Measurements from ENCODE around the gene STAB2. TPM values are rescaled to one million over a fixed set of nuclear protein-coding genes. Genes with fewer than 3 reads are reported as not detected.
"Not testable (repeated sequence)": the region's sequence is repeated elsewhere in the genome, so short reads cannot be mapped to it uniquely, and the experiment has no call there.

The STAB2 gene
- total RNA-seq, 2 experiments from 2014 or later, result not detected

DNA sequence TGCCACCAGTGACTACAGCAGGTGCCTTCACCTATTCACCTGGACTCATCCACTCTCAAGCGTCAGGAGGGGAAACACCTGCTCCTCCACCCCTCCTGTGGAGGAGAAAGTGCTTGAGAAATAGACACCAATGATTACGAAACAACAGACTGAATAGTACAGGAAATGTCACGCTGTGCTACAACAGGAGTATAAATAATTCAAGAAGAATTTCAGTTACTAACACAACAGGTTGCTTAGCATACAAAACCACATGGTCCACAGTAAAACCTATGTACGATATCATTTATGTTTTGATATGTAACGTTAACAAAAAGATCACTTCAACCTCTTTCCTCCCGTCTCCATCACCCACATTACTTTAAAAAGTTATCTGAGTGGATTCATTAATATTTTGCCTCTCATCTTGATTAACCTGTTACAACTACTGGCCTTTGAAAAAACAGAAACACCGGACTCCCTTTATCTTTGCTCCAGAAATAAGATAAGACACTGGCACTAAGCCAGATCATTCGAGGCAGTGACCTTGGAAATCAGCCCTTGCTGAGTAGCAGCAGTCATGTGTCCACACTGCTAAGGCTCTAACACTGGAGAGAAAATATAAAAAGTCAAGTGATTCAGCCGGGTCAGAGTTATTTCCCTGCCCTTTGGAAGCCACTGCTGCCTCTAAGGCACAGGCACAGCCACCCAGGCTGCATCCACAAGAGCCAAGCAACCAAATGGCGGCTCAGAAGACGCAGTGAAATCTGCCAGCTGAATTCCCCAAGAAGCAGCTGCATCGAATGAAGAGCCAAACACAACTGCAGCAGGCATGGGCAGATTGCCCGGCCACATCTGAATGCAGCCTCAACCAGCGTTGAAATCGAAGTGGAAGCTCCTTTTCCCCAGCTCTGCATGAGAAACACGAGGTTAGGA is 213.0 kb downstream of the STAB2 start:
- H3K4me1 Mint-ChIP-seq, result peaks cover 7% of the 10 kb centered on the region
- POLR2A ChIA-PET, result no interaction called here
- DNase-seq (no peak), ATAC-seq (ENCODE audit: low read depth) (no peak)
- H3K36me3 Mint-ChIP-seq, result peaks cover 16% of the 10 kb centered on the region
- H3K9me3 Mint-ChIP-seq, result peaks cover 2% of the 10 kb centered on the region
- no peak overlapping the region for H3K27ac Mint-ChIP-seq
- no peaks in the 10 kb centered on the region for H3K27me3 Mint-ChIP-seq
- no peak overlapping the region for H3K4me3 Mint-ChIP-seq

DNA sequence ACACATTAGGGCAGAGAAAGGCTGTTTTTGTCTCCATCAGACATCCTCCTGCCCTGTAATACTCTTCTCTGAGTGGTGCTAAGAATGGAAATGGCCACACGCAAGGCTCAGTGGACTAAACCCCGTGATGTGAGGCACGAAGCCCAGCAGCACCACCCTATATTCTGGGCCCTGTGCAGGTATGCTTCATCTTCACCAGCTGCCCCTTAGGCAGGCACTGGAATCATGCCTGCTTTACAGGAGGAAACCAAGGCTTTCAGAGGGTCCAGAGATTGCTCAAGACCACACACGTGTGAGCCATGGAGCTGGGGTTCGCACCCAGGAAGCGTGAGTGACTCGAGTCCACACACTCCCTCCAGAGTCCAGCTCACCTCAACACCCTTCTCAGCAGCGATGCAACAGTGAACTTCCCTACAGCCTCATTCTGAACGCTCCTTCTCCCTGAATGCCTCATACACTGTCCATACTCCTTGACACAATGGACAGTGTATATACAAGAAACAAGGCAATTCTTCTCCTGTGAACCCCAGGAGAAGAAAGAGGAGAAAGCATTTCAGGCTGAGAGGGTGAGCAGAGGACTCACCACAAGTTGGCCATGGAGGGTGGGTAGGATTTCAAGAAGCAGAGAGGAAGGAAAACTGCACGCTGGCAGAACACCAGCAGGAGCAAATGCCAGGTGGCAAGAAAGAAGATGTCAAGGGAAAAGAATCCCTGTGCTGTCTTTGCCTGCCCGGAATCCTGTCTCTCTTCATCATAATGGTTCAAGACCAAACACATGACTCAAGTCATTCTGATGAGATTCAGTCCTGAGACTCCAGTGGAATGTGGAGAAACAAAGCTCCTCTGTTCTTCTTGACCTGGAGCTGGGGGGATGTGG is 214.9 kb downstream of the STAB2 start:
- POLR2A ChIA-PET, result no interaction called here
- no peak overlapping the region for H3K27ac Mint-ChIP-seq
- peaks cover 15% of the 10 kb centered on the region for H3K36me3 Mint-ChIP-seq
- ATAC-seq (ENCODE audit: low read depth) (no peak), DNase-seq (no peak)
- no peak overlapping the region for H3K4me3 Mint-ChIP-seq
- peaks cover 2% of the 10 kb centered on the region for H3K9me3 Mint-ChIP-seq
- H3K4me1 Mint-ChIP-seq, result peaks cover 7% of the 10 kb centered on the region
- no peaks in the 10 kb centered on the region for H3K27me3 Mint-ChIP-seq

DNA sequence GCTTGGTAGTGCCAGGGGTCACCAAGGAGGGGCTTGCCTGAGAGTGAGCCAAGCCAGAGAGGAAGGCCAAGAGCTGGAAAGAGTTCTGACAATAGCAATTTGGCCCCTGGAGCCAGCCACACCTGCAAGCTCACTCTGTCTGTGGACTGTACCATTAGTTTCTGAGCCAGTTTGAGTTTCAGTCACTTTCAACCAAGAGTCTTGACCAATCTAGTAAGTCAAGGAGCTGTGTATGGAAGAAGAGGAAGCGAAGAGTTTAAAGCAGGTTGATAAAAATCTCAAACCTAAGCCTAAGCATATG is 215.5 kb downstream of the STAB2 start:
- POLR2A ChIA-PET, result no interaction called here
- no peak for ATAC-seq (ENCODE audit: low read depth)
- H3K27me3 Mint-ChIP-seq, result no peaks in the 10 kb centered on the region
- H3K4me1 Mint-ChIP-seq, result peaks cover 7% of the 10 kb centered on the region
- H3K27ac Mint-ChIP-seq, result no peak overlapping the region
- no peak overlapping the region for H3K4me3 Mint-ChIP-seq
- no peak for DNase-seq
- H3K36me3 Mint-ChIP-seq, result peaks cover 12% of the 10 kb centered on the region
- peaks cover 2% of the 10 kb centered on the region for H3K9me3 Mint-ChIP-seq

DNA sequence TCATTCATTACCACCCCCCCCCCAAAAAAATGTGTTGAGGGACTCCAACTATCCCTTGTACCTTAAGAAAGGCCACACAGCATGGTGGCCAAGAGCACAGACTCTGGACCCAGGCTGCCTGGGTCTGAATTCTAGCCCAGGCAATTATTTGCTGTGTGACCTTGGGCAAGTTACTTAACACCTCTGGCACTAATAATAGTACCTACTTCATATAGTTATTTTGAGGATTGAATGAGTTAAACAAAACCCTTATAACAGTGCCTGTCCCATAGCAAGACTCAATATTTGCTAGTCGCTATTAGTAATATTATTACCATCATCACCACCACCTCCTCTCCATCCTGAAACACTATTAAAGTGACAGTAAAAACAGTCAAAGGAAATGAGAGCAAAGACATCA is 216.8 kb downstream of the STAB2 start:
- Mint-ChIP-seq H3K4me1 (peaks cover 7% of the 10 kb centered on the region), H3K9me3 (peaks cover 2% of the 10 kb centered on the region), H3K4me3 (no peak overlapping the region), H3K27me3 (no peaks in the 10 kb centered on the region), H3K36me3 (peaks cover 12% of the 10 kb centered on the region), H3K27ac (no peak overlapping the region)
- no peak for ATAC-seq (ENCODE audit: low read depth)
- POLR2A ChIA-PET, result no interaction called here
- no peak for DNase-seq

DNA sequence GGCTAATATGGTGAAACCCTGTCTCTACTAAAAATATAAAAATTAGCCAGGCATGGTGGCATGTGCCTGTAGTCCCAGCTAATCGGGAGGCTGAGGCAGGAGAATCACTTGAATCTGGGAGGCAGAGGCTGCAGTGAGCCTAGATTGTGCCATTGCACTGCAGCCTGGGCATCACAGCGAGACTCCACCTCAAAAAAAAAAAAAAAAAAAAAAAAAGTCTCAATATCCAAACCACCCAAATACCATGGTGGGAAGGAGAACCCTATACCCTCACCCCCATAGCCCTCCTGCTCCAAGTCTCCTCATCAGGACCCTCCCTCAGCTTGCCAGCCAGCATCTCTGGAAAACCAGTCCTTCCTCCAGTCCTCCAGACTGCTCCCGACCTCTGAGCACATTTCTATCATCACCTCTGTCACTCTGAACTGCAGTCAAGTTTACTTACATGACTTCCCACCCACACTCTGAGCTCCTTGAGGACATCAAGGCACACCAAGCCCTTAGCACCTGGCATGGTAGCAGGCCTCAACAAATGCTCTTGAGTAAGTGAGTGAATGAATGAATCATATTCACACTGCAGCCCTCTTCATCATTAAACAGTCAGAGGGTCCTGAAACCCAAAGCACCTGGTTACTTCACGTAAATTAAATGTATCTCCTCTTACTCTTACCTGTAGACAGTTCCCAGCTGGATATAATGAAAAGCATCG is 218.7 kb downstream of the STAB2 start:
- H3K4me3 Mint-ChIP-seq, result no peak overlapping the region
- POLR2A ChIA-PET, result interaction anchor here (1.0 kb wide), 1 partner anchor 12 kb away, joined by 3 read pairs; no protein-coding TSS in a partner anchor
- H3K4me1 Mint-ChIP-seq, result no peaks in the 10 kb centered on the region
- H3K27ac Mint-ChIP-seq, result no peak overlapping the region
- DNase-seq, result no peak
- H3K27me3 Mint-ChIP-seq, result no peaks in the 10 kb centered on the region
- no peaks in the 10 kb centered on the region for H3K9me3 Mint-ChIP-seq
- ATAC-seq (ENCODE audit: low read depth), result no peak
- peaks cover 12% of the 10 kb centered on the region for H3K36me3 Mint-ChIP-seq

DNA sequence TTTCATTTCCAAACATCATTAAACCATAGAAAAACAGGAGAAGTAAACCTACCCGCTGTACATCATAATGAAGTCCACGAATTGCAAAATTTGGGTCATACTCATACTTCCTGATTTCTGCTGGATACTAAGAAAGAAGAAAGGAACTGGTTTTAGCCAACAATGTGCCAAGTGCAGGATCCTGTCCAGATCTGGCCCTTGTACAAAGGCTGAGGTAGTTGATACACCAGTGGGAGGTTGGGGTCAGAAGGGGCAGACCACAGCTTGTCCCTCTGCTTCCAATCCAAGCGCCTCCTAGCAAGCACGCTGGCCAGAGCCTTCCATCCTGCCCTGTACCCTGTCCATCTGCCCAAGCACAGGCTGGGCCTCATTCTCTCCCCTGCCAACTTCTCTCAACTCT is 219.7 kb downstream of the STAB2 start:
- H3K27me3 Mint-ChIP-seq, result no peaks in the 10 kb centered on the region
- no peaks in the 10 kb centered on the region for H3K4me1 Mint-ChIP-seq
- no peaks in the 10 kb centered on the region for H3K9me3 Mint-ChIP-seq
- DNase-seq (no peak), ATAC-seq (ENCODE audit: low read depth) (no peak)
- POLR2A ChIA-PET, result interaction anchor here (1.0 kb wide), 1 partner anchor 11 kb away, joined by 3 read pairs; no protein-coding TSS in a partner anchor
- peaks cover 12% of the 10 kb centered on the region for H3K36me3 Mint-ChIP-seq
- H3K4me3 Mint-ChIP-seq, result no peak overlapping the region
- no peak overlapping the region for H3K27ac Mint-ChIP-seq

DNA sequence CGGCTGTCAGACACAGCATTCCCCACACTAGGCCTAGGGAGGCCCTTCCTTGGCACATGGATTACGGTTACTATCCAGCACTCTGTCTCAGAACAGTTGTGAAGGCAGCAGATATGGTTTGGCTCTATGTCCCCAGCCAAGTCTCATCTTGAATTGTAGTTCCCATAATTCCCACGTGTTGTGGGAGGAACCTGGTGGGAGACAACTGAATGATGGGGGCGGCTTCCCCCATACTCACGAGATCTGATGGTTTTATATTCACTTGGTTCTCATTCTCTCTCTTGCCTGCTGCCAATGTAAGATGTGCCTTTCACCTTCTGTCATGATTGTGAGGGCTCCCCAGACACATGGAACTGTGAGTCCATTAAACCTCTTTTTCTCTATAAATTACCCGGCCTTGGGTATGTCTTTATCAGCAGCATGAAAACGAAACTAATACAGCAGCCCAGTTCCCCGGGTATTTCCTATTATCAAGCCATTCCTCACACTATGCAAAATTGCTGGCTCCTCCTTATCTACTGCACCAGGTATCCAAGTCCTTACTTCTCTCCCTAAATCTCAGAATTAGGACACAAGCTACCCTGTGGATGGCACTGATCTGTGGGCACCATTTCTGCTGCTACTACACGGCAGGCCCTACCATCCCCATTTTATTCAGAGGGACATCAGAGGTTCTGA is 220.6 kb downstream of the STAB2 start:
- Mint-ChIP-seq H3K9me3 (no peaks in the 10 kb centered on the region), H3K27ac (no peak overlapping the region), H3K4me1 (no peaks in the 10 kb centered on the region), H3K27me3 (no peaks in the 10 kb centered on the region), H3K36me3 (peaks cover 12% of the 10 kb centered on the region), H3K4me3 (no peak overlapping the region)
- ATAC-seq (ENCODE audit: low read depth), result no peak
- no peak for DNase-seq
- POLR2A ChIA-PET, result no interaction called here

DNA sequence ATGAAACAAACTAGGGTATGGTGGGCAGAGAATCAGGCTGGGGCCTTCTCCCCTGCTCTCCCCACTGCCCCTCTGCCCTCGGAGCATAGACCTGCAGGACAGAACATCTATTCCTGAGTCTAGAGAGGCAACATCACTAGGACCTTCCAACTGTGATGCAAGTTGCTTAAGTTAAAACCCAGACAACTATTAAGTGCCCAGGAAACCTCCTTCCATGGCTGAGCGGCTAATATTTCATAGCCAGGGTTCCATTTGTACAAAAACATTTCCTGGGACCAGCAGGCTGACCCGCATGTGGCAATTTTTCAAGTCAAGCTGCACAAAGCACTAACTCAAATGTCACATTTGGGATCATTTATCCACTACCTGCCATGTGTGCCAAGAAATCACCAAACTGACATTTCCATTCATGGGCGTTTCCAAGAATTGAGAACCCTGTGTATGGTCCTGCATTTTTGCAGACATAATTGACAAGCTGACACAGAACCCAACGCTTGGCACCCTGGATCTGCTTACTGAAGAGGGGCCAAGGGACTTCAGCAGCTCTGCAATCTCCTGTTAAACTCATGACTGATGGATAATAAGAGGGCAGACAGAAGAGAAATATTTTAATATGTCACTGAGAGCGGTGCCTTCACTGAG is 221.3 kb downstream of the STAB2 start:
- Mint-ChIP-seq H3K27me3 (no peaks in the 10 kb centered on the region), H3K27ac (no peak overlapping the region), H3K9me3 (no peaks in the 10 kb centered on the region), H3K4me3 (no peak overlapping the region), H3K4me1 (no peaks in the 10 kb centered on the region), H3K36me3 (peaks cover 12% of the 10 kb centered on the region)
- DNase-seq, result no peak
- POLR2A ChIA-PET, result no interaction called here
- ATAC-seq (ENCODE audit: low read depth), result no peak

DNA sequence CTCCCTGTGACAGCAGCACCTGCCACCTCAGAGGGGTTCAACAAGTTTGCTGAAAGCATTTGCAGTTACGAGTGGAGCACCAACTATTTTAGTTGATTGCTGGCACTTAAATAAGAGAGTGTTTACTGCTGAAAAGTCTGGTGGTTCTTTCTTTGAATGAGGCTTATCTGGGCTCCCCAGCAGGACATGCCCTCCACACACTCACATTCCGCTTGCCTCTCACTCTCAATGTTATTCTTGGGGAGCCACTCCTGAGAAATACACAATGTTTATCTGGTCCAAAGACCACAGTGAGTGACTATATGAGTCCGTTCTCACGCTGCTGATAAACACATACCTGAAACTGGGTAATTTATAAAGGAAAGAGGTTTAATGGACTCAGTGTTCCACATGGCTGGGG is 222.1 kb downstream of the STAB2 start:
- Mint-ChIP-seq H3K36me3 (peaks cover 10% of the 10 kb centered on the region), H3K9me3 (no peaks in the 10 kb centered on the region), H3K27me3 (no peaks in the 10 kb centered on the region), H3K27ac (no peak overlapping the region), H3K4me3 (no peak overlapping the region), H3K4me1 (no peaks in the 10 kb centered on the region)
- POLR2A ChIA-PET, result no interaction called here
- DNase-seq, result no peak
- no peak for ATAC-seq (ENCODE audit: low read depth)

DNA sequence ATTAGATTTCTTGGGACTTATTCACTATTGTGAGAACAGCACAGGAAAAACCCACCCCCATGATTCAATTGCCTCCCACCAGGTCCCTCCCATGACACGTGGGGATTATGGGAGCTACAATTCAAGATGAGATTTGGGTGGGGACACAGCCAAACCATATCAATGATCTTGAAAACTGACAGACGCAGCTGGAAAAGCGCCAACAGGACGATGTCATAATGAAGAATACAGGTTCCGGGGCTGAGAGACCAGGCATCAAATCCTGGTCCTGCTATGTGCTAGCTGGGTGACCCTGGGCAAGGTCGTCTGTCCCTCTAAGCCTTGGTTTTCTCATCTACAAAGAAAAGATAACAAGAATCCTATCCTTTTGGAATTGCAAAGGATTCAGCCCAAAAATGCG is 222.6 kb downstream of the STAB2 start:
- POLR2A ChIA-PET; H3K9me3 Mint-ChIP-seq; H3K27me3 Mint-ChIP-seq; DNase-seq; H3K36me3 Mint-ChIP-seq; H3K4me3 Mint-ChIP-seq; ATAC-seq (ENCODE audit: low read depth); H3K27ac Mint-ChIP-seq; H3K4me1 Mint-ChIP-seq: not testable (repeated sequence)

DNA sequence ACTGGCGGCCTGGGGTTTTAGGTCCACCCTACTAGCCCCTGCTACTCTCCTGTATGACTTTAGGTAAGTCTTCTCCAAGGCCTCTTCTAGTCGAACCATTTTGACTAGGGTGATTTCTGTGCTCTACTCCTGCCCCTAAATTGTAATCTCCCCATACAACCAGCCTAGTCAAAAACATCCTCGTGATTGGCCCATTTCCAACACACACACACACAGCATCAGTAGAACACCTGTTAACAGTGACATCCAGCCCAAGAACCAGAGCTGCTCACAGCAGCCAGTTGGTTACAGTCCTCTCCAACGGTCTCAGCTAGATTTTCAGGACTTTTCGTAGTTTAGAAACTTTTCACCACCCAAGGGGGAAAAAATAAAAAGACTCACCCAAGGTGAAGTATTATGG is 223.0 kb downstream of the STAB2 start:
- no peaks in the 10 kb centered on the region for H3K4me1 Mint-ChIP-seq
- POLR2A ChIA-PET, result no interaction called here
- H3K9me3 Mint-ChIP-seq, result no peaks in the 10 kb centered on the region
- H3K27ac Mint-ChIP-seq, result no peak overlapping the region
- peaks cover 7% of the 10 kb centered on the region for H3K36me3 Mint-ChIP-seq
- H3K27me3 Mint-ChIP-seq, result no peaks in the 10 kb centered on the region
- H3K4me3 Mint-ChIP-seq, result no peak overlapping the region
- ATAC-seq (ENCODE audit: low read depth) (no peak), DNase-seq (no peak)

DNA sequence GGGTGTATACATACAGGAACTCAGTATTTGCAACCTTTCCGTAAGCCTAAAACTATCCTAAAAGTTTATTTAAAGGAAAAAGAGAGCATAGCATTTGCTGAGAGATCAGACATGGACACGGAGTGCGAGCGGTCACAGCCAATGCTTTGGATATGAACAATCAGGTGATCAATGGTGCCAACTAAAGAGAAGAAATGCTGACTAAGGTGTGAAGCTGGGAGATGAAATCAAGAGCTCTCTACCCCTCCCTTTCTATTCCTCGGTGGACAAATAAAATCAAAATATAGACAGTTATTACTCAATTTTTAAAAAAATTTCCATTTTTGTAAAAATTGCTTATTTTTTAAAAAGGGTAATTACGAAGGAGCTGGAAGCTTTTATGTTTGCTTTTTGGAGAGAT is 224.7 kb downstream of the STAB2 start:
- Mint-ChIP-seq H3K4me1 (no peaks in the 10 kb centered on the region), H3K27me3 (no peaks in the 10 kb centered on the region), H3K27ac (no peak overlapping the region), H3K36me3 (peaks cover 5% of the 10 kb centered on the region), H3K4me3 (no peak overlapping the region), H3K9me3 (no peaks in the 10 kb centered on the region)
- no peak for ATAC-seq (ENCODE audit: low read depth)
- POLR2A ChIA-PET, result no interaction called here
- no peak for DNase-seq

DNA sequence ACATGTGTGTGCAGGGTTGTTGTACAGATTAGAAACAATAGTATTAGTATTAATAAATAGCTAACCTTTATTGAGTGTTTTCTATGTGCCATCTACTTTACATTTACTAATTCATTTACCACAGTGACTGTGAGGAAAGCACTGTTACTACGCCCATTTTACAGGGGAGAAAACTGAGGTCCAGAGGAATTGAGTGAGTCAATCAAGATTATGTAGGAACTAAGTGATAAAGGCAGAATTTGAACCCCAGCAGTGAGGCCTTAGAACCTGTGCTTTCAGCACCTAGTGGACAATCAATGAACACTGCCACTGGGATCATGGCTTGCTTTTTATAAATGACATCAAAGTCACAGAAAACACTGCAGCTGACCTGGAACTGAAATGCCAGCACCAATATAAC is 225.7 kb downstream of the STAB2 start:
- POLR2A ChIA-PET, result no interaction called here
- Mint-ChIP-seq H3K4me3 (no peak overlapping the region), H3K9me3 (no peaks in the 10 kb centered on the region), H3K4me1 (no peaks in the 10 kb centered on the region), H3K36me3 (peaks cover 5% of the 10 kb centered on the region), H3K27ac (no peak overlapping the region), H3K27me3 (no peaks in the 10 kb centered on the region)
- no peak for ATAC-seq (ENCODE audit: low read depth)
- no peak for DNase-seq
